GM10248 (cell line): Measurements from ENCODE around the gene NOP58.
A peak's percentile ranks its signal among the peaks of the same experiment; 100 is the strongest.
"Not testable (repeated sequence)": the region's sequence is repeated elsewhere in the genome, so short reads cannot be mapped to it uniquely, and the experiment has no call there.

Source experiments
- CTCF ChIA-PET: fragments of 300-600 bp; sonication (Branson Sonifier 250); formaldehyde crosslinking; extraction: SDS; loops from one replicate; lab custom pipeline; 2021; ENCODE audit warnings: antibody characterized with exemption; lab: Yijun Ruan, JAX
- POLR2A ChIA-PET: fragments of 350-650 bp; sonication (Branson Sonifier 250); formaldehyde crosslinking; extraction: SDS; loops from one replicate; lab custom pipeline; 2020; ENCODE audit warnings: antibody characterized with exemption; lab: Yijun Ruan, JAX
- DNase-seq: peaks from one replicate; pipeline ENCODE4 v3.0.0; 2012; ENCODE audit errors: extremely low spot score
- TF ChIP-seq, protein P1 (sequence below): IDR thresholded peaks from 2 replicates; pipeline ENCODE4 v1.5.1; 2012; ENCODE audit warnings: mild to moderate bottlenecking, low read depth; ENCODE audit errors: extremely low read depth, missing control alignments, control extremely low read depth

The NOP58 gene

DNA sequence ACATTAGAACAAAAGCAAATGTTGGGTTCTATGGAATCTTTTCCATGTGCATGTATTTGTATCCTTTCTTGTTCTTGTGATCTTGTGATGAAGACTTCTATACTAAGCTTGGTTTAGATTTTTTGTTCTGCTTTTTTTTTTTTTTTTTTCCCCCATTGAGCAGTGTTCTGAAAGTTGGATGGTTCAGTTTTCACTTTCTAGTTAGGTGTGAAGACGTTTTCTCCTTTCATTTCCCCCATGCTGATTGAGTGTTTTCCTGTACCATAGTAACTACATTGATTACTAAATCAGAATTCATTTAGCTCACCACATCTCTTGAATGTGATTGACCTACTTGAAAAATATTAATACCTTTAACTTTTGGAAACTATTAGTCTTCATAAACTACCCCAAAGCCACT, 34.1 kb downstream of the NOP58 start:
- peak; percentile 63 for DNase-seq
- ChIA-PET POLR2A (interaction anchor here (0.7 kb wide), 1 partner anchor 22 kb away, joined by 5 read pairs; no protein-coding TSS in a partner anchor), CTCF (interaction anchor here (0.6 to 0.8 kb wide), 2 partner anchors 78 to 194 kb away, joined by 3 read pairs; no protein-coding TSS in a partner anchor)
- TF ChIP-seq, protein P1, sequence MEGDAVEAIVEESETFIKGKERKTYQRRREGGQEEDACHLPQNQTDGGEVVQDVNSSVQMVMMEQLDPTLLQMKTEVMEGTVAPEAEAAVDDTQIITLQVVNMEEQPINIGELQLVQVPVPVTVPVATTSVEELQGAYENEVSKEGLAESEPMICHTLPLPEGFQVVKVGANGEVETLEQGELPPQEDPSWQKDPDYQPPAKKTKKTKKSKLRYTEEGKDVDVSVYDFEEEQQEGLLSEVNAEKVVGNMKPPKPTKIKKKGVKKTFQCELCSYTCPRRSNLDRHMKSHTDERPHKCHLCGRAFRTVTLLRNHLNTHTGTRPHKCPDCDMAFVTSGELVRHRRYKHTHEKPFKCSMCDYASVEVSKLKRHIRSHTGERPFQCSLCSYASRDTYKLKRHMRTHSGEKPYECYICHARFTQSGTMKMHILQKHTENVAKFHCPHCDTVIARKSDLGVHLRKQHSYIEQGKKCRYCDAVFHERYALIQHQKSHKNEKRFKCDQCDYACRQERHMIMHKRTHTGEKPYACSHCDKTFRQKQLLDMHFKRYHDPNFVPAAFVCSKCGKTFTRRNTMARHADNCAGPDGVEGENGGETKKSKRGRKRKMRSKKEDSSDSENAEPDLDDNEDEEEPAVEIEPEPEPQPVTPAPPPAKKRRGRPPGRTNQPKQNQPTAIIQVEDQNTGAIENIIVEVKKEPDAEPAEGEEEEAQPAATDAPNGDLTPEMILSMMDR = no peak

DNA sequence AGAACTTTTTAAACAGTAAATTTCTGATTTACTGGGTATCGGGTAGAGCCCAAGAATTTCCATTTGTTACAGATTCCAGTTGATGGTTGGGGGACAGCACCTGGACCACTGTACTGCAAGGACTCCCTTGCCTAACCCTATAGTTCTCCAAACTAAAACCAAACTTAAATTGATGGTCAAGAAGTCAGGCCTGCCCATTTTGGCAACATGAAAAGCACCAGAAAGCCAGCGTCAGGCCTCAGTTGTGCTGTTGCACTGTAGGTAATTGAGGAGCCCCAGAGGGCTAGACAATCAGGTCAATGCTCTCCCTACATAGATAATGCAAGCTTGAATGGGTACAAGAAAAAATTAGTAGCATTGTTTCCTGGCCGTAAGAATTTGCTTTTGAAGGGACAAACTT, 40.5 kb downstream of the NOP58 start:
- ChIA-PET POLR2A (no interaction called here), CTCF (no interaction called here)
- DNase-seq = no peak
- TF ChIP-seq, protein P1 = no peak

DNA sequence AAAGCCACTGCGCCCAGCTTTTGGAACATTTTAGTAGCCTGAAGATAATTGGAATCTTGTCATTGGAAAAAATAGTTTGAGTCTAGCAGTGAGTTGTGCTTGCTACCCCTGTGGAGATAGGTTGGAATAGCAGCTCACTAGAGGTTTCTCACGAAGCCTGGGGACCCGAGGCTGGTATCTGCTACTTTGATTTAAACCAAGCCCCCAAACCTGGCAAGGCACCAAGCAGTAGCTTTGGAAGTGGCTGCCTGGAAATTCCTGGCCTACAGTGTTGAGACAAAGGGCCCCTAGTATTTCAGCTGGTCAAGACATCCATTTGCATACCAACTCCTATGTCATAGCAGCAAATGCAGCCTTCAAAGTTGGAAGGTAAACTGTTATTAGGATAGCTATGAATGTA, 42.1 kb downstream of the NOP58 start:
- TF ChIP-seq, protein P1 = no peak
- ChIA-PET CTCF (interaction anchor here (0.8 to 1.4 kb wide), 3 partner anchors 10 to 29 kb away, joined by 3 read pairs; no protein-coding TSS in a partner anchor), POLR2A (no interaction called here)
- no peak for DNase-seq

DNA sequence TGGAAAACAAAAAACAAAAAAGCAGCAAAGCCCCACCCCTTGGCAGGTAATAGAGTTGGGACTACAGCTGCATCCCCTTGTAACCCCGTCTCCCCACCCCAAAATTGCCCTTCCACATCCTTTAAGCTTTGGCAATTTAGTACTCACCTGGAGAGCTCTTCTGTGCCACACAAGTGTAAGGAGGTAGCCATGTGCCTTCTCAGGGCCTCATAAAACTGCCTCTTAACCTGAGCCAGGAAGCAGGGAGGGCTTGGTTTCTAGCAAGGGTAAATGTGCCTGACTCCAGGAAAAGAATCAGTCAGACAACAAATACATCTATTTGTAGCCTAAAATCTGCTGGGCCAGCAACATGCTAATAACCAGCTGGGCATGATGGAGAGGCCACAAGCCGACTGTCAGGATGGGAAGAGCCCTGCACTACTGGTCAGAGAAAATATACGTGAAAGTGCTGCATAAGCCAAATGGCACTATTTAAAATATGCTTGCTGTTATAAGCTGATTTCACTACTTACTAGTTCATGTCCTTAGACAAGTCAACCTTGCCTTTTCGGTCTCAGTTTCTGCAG, 46.3 kb downstream of the NOP58 start:
- CTCF ChIA-PET = interaction anchor here (0.8 to 1.3 kb wide), 6 partner anchors 9 to 34 kb away, joined by 3 to 4 read pairs (median 3); no protein-coding TSS in a partner anchor
- POLR2A ChIA-PET = no interaction called here
- no peak for DNase-seq

DNA sequence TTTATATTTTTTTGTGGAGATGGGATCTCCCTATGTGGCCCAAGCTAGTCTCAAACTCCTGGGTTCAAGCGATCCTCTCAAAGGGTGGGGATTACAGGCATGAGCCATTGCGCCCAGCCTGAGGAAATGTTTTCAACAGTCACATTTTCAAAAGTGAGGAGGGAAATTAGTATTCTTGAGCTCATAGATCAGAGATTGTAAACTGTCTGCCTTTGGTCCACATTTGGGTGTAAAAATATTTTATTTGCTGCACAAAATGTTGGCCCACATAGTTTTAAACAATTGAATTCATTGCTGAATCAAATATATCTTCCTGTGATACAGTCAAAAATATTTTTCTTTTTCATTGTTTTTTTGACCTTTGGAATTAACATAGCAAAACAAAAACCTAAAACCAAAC, 48.6 kb downstream of the NOP58 start:
- DNase-seq = no peak
- ChIA-PET CTCF (interaction anchor here (1.4 to 1.7 kb wide), 2 partner anchors 19 to 36 kb away, joined by 3 to 4 read pairs; no protein-coding TSS in a partner anchor), POLR2A (interaction anchor here (1.1 kb wide), 1 partner anchor 9 kb away, joined by 3 read pairs; no protein-coding TSS in a partner anchor)
- TF ChIP-seq, protein P1 = no peak

More for the DNA sequence above, 46.3 kb downstream of the NOP58 start:
- TF ChIP-seq, protein P1 = no peak

DNA sequence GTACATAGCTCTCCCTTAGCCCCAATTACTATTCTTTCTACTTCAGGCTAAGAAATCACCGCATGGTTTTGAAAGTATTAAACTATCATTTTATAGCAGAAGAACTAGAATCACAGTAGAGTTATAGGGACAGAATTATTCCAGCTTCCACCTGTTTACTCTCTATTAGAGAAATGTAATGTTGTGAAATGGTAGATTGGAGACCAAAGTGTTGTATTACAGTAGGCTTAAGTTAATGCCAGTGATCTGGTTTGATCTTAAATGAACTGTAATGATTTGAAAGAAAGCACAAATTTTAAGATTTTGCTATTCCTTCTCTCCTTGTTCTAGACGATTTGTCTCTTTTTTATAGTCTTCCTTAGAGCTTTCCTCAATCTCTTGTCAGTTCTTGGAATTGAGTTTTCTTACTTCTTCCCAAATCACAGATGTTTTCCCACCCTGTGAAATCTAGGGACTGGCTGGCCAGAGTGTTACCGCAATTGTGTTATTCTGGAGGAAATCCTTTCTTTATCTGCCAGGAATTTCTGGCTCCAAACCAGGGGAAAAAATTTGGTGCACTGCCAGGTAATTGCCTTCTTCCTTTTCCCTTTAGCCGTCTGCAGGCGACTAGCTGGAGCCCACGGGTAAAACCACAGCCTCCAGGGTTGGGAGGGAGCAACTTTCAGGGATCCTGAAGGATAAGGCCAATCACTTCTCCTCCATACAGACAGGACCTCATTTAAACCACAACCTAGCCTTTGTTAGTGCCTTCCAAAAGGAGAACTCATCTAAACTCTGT, 51.7 kb downstream of the NOP58 start:
- ChIA-PET POLR2A (no interaction called here), CTCF (interaction anchor here (0.9 to 2.3 kb wide), 5 partner anchors 9 to 46 kb away, joined by 3 to 8 read pairs (median 3); no protein-coding TSS in a partner anchor)
- TF ChIP-seq, protein P1 = no peak
- DNase-seq = no peak

DNA sequence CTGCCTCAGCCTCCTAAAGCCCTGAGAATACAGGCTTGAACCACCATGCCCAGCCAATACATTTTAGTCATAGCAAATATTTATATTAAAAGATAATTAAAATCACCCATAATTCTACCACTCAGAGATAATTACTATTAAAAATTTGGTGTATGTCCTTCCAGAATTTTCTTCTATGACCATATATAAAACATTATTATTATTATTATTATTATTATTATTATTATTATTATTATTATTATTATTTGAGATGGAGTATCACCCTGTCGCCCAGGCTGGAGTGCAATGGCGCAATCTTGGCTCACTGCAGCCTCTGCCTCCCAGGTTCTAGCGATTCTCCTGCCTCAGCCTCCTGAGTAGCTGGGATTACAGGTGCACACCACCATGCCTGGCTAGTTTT, 54.8 kb downstream of the NOP58 start:
- POLR2A ChIA-PET = not testable (repeated sequence)
- CTCF ChIA-PET = interaction anchor here (1.0 to 1.4 kb wide), 2 partner anchors 9 to 49 kb away, joined by 3 to 4 read pairs; no protein-coding TSS in a partner anchor

More for the DNA sequence above, 54.8 kb downstream of the NOP58 start:
- DNase-seq = not testable (repeated sequence)
